IPS-11a (cell line): ENCODE measurements around the gene ZNF263.

Source experiments
- H3K4me3 ChIP-seq: one replicate; pipeline ENCODE4 v1.5.1; 2013; ENCODE audit warnings: low read depth, low read length, control low read depth

Gene ZNF263

DNA sequence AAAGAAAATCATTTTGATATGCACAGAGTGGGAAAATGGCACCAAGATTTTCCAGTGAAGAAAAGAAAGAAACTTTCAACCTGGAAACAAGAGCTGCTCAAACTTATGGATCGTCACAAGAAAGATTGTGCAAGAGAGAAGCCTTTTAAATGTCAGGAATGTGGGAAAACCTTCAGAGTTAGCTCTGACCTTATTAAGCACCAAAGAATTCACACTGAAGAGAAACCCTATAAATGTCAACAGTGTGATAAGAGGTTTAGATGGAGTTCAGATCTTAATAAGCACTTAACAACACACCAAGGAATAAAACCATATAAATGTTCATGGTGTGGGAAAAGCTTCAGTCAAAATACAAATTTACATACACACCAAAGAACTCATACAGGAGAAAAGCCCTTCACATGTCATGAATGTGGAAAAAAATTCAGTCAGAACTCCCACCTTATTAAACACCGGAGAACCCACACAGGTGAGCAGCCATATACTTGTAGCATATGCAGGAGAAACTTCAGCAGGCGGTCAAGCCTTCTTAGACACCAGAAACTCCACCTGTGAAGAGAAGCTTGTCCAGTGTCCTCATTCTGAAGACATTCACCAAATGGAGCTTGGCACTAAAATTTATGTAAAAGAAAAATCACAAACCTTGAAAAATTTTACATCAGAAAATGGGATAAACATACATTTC, 34.2 kb downstream of the ZNF263 start:
- no peak overlapping the region for H3K4me3 ChIP-seq

DNA sequence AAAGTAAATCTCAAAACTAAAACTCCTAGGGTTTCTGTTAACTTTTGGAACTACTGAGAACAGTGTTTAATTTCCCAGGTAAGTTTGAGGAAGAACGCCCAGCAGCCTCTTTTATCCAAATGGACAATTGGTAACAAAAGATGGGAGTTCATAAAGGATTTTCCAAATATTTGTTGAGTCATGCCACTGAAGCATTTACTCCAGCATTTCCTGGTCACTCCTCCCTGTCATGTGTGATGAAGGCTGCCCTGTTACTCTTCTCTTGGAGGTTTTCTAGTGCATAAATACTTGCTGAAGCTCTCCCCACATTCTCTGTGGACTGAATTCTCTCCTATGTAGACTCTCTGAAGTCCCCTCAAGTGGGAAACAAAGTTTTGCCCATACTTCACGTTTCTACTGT, 38.5 kb downstream of the ZNF263 start:
- H3K4me3 ChIP-seq: no peak overlapping the region

DNA sequence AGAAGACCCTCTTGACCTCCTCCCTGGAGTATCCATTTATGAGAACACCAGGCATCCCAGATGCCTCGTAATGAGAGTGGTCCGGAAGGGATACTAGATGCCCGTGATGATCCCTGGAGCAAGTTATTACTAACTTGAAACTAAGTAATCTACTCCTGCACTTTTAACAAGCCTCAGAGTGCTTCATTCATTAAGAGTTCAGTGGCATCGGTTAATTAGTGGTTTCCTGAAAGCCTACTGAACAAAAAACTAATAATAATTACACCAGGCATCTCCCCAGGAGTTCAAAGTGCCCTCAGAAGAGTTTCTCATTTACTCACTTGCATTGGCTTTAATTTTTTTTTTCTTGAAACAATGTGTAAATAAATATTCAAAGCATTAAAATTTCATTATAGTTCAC, 44.2 kb downstream of the ZNF263 start:
- H3K4me3 ChIP-seq: no peak overlapping the region

DNA sequence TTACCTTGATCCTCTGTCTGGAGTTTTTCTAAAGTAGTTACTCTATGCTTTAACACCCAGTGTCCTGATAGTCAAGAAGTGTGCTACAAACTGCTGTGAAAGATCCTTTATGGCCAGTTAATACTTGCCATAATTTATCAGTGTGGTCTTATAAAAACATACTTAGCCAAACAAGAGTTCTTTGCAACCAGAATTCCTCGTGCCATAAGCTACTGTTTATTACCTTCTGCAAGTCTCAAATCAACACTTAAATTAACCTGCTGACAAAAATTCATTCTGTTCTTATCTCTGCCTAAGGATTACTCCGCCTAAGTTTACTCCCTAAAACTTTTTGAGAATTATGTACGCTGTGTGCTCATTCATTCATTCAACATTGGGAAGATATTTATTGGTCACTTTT, 44.8 kb downstream of the ZNF263 start:
- H3K4me3 ChIP-seq: no peak overlapping the region

DNA sequence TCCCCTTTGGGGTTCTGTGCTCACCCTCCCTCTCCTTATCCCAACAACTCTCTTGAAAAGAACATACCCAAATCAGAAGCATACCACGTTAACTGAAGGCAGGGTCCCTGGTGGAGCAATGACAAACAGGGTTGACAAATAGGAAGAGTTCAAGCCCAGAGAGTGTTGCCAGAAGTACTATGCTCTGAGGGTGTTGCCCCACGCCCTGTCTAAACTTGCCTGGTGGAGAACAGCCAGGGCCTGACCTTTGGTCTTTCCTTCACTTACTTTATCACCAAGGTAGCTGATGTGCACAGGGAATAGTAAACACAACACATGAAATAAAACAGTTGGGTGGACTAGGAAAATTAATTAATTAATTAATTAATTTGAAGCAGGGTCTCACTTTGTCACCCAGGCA, 45.4 kb downstream of the ZNF263 start:
- H3K4me3 ChIP-seq: no peak overlapping the region
